Keratinocyte (primary cell): ENCODE data around the gene CKAP4. TPM values are rescaled to one million over a fixed set of nuclear protein-coding genes. Genes with fewer than 3 reads are reported as not detected.

Experiments used
- DNase-seq: peaks from one replicate; pipeline ENCODE4 v3.0.0-alpha.2; 2011; ENCODE audit warnings: low read depth, missing footprints, low spot score
- FAIRE-seq: peaks from 2 replicates; lab custom pipeline; 2011; peaks lifted over from hg19 to GRCh38; lab: Jason Lieb, UNC
- H2AFZ ChIP-seq: 2 replicates; pipeline ENCODE4 v1.6.0; 2012; ENCODE audit warnings: low read length, control low read depth, inconsistent platforms; ENCODE audit not compliant: control insufficient read depth
- H3K27ac ChIP-seq: 2 replicates; pipeline ENCODE4 v1.5.1; 2011; ENCODE audit warnings: low read length; ENCODE audit not compliant: control insufficient read depth, insufficient read depth
- H3K27me3 ChIP-seq: 3 replicates; pipeline ENCODE4 v1.6.0; 2011; ENCODE audit warnings: low read length; ENCODE audit not compliant: control insufficient read depth, insufficient read depth; ENCODE audit errors: extremely low read depth
- H3K36me3 ChIP-seq, 2 experiments: 2 replicates in 1 of 2; 3 replicates in 1 of 2; pipeline ENCODE4 v1.5.1; 2011; ENCODE audit warnings: low read length in 2 of 2, mild to moderate bottlenecking in 1 of 2; ENCODE audit not compliant: control insufficient read depth in 2 of 2, insufficient read depth in 2 of 2; ENCODE audit errors: extremely low read depth in 1 of 2
- H3K4me1 ChIP-seq: 3 replicates; pipeline ENCODE4 v1.5.1; 2011; ENCODE audit warnings: low read length; ENCODE audit not compliant: control insufficient read depth, insufficient read depth; ENCODE audit errors: extremely low read depth
- H3K4me2 ChIP-seq: 3 replicates; pipeline ENCODE4 v1.6.0; 2011; ENCODE audit warnings: low read depth, low read length; ENCODE audit not compliant: control insufficient read depth, insufficient read depth; ENCODE audit errors: extremely low read depth
- H3K4me3 ChIP-seq, 3 experiments: fragments of 200-600 bp in 1 of 3; sonication (generic) in 1 of 3; 2 replicates in 2 of 3; 3 replicates in 1 of 3; pipeline ENCODE4 v1.5.1; 2011 to 2016; ENCODE audit warnings: low read length in 3 of 3, mild to moderate bottlenecking in 3 of 3, control low read depth in 2 of 3, inconsistent platforms in 1 of 3, low read depth in 1 of 3, mixed read lengths in 1 of 3, mixed run types in 1 of 3, moderate library complexity in 1 of 3; ENCODE audit not compliant: control insufficient read depth in 2 of 3, insufficient read depth in 2 of 3; ENCODE audit errors: extremely low read depth in 1 of 3
- H3K79me2 ChIP-seq: 2 replicates; pipeline ENCODE4 v1.6.0; 2012; ENCODE audit warnings: low read length; ENCODE audit not compliant: control insufficient read depth, insufficient read depth
- H3K9ac ChIP-seq: 3 replicates; pipeline ENCODE4 v1.6.0; 2011; ENCODE audit warnings: low read length; ENCODE audit not compliant: control insufficient read depth, insufficient read depth; ENCODE audit errors: extremely low read depth
- H3K9me1 ChIP-seq: 3 replicates; pipeline ENCODE4 v1.6.0; 2011; ENCODE audit warnings: low read length; ENCODE audit not compliant: control insufficient read depth, insufficient read depth; ENCODE audit errors: extremely low read depth
- H3K9me3 ChIP-seq: 2 replicates; pipeline ENCODE4 v1.5.1; 2012; ENCODE audit warnings: low read depth, low read length; ENCODE audit not compliant: control insufficient read depth
- H4K20me1 ChIP-seq: 3 replicates; pipeline ENCODE4 v1.6.0; 2011; ENCODE audit warnings: low read length; ENCODE audit not compliant: control insufficient read depth, insufficient read depth; ENCODE audit errors: extremely low read depth
- EZH2 ChIP-seq: IDR thresholded peaks from one replicate; pipeline ENCODE4 v1.6.1; 2012; ENCODE audit warnings: inconsistent platforms, mild to moderate bottlenecking, low read length, moderate library complexity
- dilution Hi-C: fragments of 300-500 bp; cut with MboI; formaldehyde crosslinking; loops from one replicate; pipeline ENCODE4 v1.7.0; 2020; ENCODE audit warnings: low sequenced_read_pairs; ENCODE audit not compliant: extremely low pct_ligation_motif_present
- polyA plus RNA-seq, 5 experiments: library from polyadenylated mRNA; depleted of rRNA in 3 of 5; stranded (reverse) in 3 of 5; stranded (forward) in 1 of 5; unstranded in 1 of 5; fragments of >200 nt; gene quantifications; 1 replicate in 1 of 5; 2 replicates in 3 of 5; 3 replicates in 1 of 5; pipeline versions ENCODE4 v1.2.1 to v1.2.3, GENCODE V29; 2011 to 2012; ENCODE audit warnings: missing spikeins in 2 of 5, low read depth in 1 of 5, low replicate concordance in 1 of 5
- TF ChIP-seq, protein P1 (sequence below), 3 experiments: IDR thresholded peaks in 1 of 3; conservative IDR thresholded peaks in 1 of 3; optimal IDR thresholded peaks in 1 of 3; 2 replicates in 2 of 3; 3 replicates in 1 of 3; pipeline versions ENCODE3 to v1.5.1; 2011; ENCODE audit warnings: low read length in 3 of 3, mild to moderate bottlenecking in 3 of 3, moderate library complexity in 2 of 3, control low read depth in 1 of 3, inconsistent platforms in 1 of 3; ENCODE audit not compliant: insufficient read depth in 2 of 3; ENCODE audit errors: extremely low read depth in 1 of 3

The CKAP4 gene
- polyA plus RNA-seq, 1 donor (not counting 4 experiments of a cell fraction or from before 2014, with no cell fraction given): 84.5 TPM

DNA sequence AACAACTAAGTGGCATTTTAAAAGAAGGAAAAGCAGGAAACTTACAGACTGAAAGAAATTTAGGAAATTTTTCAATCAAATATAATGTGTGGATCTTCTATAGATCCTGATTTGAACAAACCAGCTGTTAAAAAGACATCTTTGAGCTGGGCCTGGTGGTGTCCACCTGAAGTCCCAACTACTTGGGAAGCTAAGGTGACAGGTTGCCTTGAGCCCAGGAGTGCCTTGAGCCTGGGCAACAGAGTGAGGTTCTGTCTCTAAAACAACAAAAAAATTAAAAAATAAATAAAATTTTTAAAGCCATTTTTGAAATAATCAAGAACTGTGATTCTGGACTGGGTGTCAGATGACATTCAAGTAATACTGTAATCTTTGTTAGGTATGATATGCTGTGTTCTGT lies 7.0 kb downstream of the CKAP4 start:
- Histone ChIP-seq H3K36me3 (peaks cover 34 to 41% of the 10 kb centered on the region in 2 experiments), H3K27ac (no peak overlapping the region), H3K79me2 (peaks cover 57% of the 10 kb centered on the region), H3K9ac (no peak overlapping the region), H3K27me3 (no peaks in the 10 kb centered on the region), H4K20me1 (peaks cover 9% of the 10 kb centered on the region), H3K4me3 (no peak overlapping the region), H2AFZ (no peak overlapping the region), H3K9me1 (peaks cover 9% of the 10 kb centered on the region), H3K4me2 (no peak overlapping the region), H3K4me1 (peaks cover 11% of the 10 kb centered on the region), H3K9me3 (no peaks in the 10 kb centered on the region)
- DNase-seq (no peak), FAIRE-seq (no peak)
- dilution Hi-C loops: no loop called here
- TF ChIP-seq, protein P1, sequence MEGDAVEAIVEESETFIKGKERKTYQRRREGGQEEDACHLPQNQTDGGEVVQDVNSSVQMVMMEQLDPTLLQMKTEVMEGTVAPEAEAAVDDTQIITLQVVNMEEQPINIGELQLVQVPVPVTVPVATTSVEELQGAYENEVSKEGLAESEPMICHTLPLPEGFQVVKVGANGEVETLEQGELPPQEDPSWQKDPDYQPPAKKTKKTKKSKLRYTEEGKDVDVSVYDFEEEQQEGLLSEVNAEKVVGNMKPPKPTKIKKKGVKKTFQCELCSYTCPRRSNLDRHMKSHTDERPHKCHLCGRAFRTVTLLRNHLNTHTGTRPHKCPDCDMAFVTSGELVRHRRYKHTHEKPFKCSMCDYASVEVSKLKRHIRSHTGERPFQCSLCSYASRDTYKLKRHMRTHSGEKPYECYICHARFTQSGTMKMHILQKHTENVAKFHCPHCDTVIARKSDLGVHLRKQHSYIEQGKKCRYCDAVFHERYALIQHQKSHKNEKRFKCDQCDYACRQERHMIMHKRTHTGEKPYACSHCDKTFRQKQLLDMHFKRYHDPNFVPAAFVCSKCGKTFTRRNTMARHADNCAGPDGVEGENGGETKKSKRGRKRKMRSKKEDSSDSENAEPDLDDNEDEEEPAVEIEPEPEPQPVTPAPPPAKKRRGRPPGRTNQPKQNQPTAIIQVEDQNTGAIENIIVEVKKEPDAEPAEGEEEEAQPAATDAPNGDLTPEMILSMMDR (optimal IDR thresholded peaks at IDR 0.05 in 1 of 3, IDR thresholded peaks at IDR 0.05 in 1 of 3, conservative IDR thresholded peaks at IDR 0.05 in 1 of 3; ENCODE audit: extremely low read depth in 1 of 3, insufficient read depth in 2 of 3, low read length in 3 of 3): no peak
- TF ChIP-seq EZH2: no peak

DNA sequence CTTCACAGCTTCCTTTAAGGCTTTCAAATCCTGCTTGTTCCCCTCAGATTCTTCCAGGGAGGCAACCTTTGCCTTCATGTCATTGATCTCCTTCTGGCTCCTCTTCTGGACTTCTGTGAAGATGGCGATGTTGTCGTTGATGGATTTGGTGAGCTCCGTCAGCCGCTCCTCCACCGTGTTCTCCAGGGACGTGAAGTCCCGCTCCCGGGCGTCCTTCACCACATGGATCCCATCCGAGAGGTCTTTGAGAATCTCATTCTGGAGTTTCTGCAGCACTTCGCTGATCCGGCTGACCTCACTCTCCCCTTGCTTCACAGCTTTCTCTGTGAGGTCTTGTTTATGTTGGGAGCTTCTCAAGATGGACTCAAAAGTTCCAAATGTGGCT lies 7.9 kb downstream of the CKAP4 start:
- H3K9me1 ChIP-seq: peaks cover 9% of the 10 kb centered on the region
- no peak overlapping the region for H3K4me2 ChIP-seq
- H3K36me3 ChIP-seq: peaks cover 34 to 41% of the 10 kb centered on the region in 2 experiments
- dilution Hi-C loops: no loop called here
- H3K27me3 ChIP-seq: no peaks in the 10 kb centered on the region
- no peak overlapping the region for H2AFZ ChIP-seq
- H3K4me3 ChIP-seq: no peak overlapping the region
- FAIRE-seq (no peak), DNase-seq (no peak)
- H3K9me3 ChIP-seq: no peaks in the 10 kb centered on the region
- no peak overlapping the region for H3K9ac ChIP-seq
- H4K20me1 ChIP-seq: peaks cover 6% of the 10 kb centered on the region
- TF ChIP-seq, protein P1 (optimal IDR thresholded peaks at IDR 0.05 in 1 of 3, IDR thresholded peaks at IDR 0.05 in 1 of 3, conservative IDR thresholded peaks at IDR 0.05 in 1 of 3; ENCODE audit: extremely low read depth in 1 of 3, insufficient read depth in 2 of 3, low read length in 3 of 3): no peak
- TF ChIP-seq EZH2: no peak
- H3K79me2 ChIP-seq: peaks cover 53% of the 10 kb centered on the region
- no peak overlapping the region for H3K27ac ChIP-seq
- H3K4me1 ChIP-seq: peaks cover 12% of the 10 kb centered on the region
